Measurements from ENCODE around the gene XRCC4.

DNA sequence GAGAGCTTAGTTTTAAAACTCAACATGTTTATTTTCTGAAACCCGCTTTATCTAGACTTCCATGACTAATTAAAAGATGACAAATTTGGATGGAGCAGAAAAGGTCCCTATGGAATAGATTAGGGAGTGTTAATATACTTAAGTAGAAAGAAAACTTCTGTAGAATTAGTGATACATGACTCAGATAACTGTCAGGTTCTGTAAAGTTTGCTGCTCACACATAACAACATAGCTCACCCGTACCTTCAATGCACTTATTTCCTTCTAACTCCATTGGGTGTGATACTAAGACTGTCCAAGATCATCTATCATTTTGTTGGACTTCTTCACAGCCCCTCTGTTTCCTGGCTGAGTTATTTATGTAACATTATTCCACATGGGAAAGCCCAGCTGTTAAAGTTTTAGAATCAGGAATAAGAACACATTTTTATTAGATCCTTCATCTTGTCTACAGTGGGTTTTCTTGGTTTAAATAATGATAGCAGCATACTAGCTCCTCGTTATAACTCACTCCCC, 27.9 kb upstream of the XRCC4 start:
- no peak for TF ChIP-seq EP300 (IDR thresholded peaks at IDR 0.05)
- TF ChIP-seq, protein P1, sequence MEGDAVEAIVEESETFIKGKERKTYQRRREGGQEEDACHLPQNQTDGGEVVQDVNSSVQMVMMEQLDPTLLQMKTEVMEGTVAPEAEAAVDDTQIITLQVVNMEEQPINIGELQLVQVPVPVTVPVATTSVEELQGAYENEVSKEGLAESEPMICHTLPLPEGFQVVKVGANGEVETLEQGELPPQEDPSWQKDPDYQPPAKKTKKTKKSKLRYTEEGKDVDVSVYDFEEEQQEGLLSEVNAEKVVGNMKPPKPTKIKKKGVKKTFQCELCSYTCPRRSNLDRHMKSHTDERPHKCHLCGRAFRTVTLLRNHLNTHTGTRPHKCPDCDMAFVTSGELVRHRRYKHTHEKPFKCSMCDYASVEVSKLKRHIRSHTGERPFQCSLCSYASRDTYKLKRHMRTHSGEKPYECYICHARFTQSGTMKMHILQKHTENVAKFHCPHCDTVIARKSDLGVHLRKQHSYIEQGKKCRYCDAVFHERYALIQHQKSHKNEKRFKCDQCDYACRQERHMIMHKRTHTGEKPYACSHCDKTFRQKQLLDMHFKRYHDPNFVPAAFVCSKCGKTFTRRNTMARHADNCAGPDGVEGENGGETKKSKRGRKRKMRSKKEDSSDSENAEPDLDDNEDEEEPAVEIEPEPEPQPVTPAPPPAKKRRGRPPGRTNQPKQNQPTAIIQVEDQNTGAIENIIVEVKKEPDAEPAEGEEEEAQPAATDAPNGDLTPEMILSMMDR (IDR thresholded peaks at IDR 0.05), result no peak

Measured in suprapubic skin (tissue), 3 donors.